ENCODE data around the gene TOGARAM2. TPM values are rescaled to one million over a fixed set of nuclear protein-coding genes. Genes with fewer than 3 reads are reported as not detected.

The TOGARAM2 gene
- total and polyA plus RNA-seq, 2 of the 13 experiments (the other 11 are each of a cell fraction or from before 2014, with no cell fraction given), result under 0.01 to 0.05 TPM

GRCh38 chr2:28975671-28976070 lies 5.4 kb upstream of the TOGARAM2 start:
- Histone ChIP-seq H3K27me3 (ENCODE audit: control insufficient read depth in 1 of 2, insufficient read depth in 2 of 2, low read length in 2 of 2) (peaks cover 4 to 13% of the 10 kb centered on the region in 2 experiments; a peak in 3 of 5 replicates), H4K20me1 (ENCODE audit: insufficient read depth, low read length) (no peaks in the 10 kb centered on the region), H3K4me3 (replicated peaks in 1 of 3; ENCODE audit: insufficient read depth in 1 of 3, low read depth in 2 of 3, low read length in 3 of 3) (no peak overlapping the region), H3K4me2 (ENCODE audit: low read depth, low read length) (no peak overlapping the region), H3K4me1 (ENCODE audit: insufficient read depth, low read length) (peaks cover 1% of the 10 kb centered on the region; the same call in 1 of the 2 replicates), H3K9me3 (ENCODE audit: low read length) (no peaks in the 10 kb centered on the region), H2AFZ (ENCODE audit: low read length) (no peak overlapping the region), H3K27ac (ENCODE audit: extremely low read length, insufficient read depth, low read length) (no peak overlapping the region), H3K36me3 (replicated peaks in 1 of 2; ENCODE audit: control insufficient read depth in 1 of 2, insufficient read depth in 2 of 2, low read length in 2 of 2) (no peaks in the 10 kb centered on the region), H3K79me2 (ENCODE audit: insufficient read depth, low read length) (no peaks in the 10 kb centered on the region), H3K9ac (ENCODE audit: insufficient read depth, low read depth, low read length) (no peak overlapping the region)
- ATAC-seq, result no peak
- FAIRE-seq, result no peak
- ChIA-PET CTCF (ENCODE audit: low intra/inter-chr PET ratio, low total read pairs) (no interaction called here), POLR2A (no interaction called here)
- BruUV-seq (replicated peaks), result no TSS peak
- 37% methylated on average over 1 of the region's 1 CpG for WGBS (ENCODE audit: low lambda C conversion rate)
- in situ Hi-C loops (cut with HindIII; ENCODE audit: extremely low pct_ligation_motif_present, low pct_unique_long_range_greater_than_20kb), result loop anchor here (25.0 kb wide), 1 partner anchor 862 kb away; no protein-coding TSS in a partner anchor
- intact Hi-C loops (cut with micrococcal nuclease; ENCODE audit: unreplicated experiment), result no loop called here
- DNase-seq (ENCODE audit: low spot score), result no peak
- TF ChIP-seq CC2D1A (CRISPR knock-in tag; IDR thresholded peaks at IDR 0.05), result no peak
- TF ChIP-seq, protein P1, sequence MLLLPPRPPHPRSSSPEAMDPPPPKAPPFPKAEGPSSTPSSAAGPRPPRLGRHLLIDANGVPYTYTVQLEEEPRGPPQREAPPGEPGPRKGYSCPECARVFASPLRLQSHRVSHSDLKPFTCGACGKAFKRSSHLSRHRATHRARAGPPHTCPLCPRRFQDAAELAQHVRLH (CRISPR knock-in tag; IDR thresholded peaks at IDR 0.05; ENCODE audit: borderline replicate concordance, low read depth), result no peak
- no peak for TF ChIP-seq ZSCAN21 (CRISPR knock-in tag; IDR thresholded peaks at IDR 0.05; ENCODE audit: borderline replicate concordance)
- TF ChIP-seq ZNF343 (CRISPR knock-in tag; IDR thresholded peaks at IDR 0.05), result no peak
- TF ChIP-seq ZMYM2 (CRISPR knock-in tag; IDR thresholded peaks at IDR 0.05), result no peak
- no peak for TF ChIP-seq BORCS8-MEF2B (CRISPR knock-in tag; IDR thresholded peaks at IDR 0.05)
- TF ChIP-seq ZNF180 (CRISPR knock-in tag; IDR thresholded peaks at IDR 0.05; ENCODE audit: borderline replicate concordance, low read depth), result no peak
- no peak for TF ChIP-seq ZNF883 (CRISPR knock-in tag; IDR thresholded peaks at IDR 0.05; ENCODE audit: not compliant biosample characterization)
- no peak for TF ChIP-seq ZNF121 (CRISPR knock-in tag; IDR thresholded peaks at IDR 0.05)
- TF ChIP-seq, protein P2, sequence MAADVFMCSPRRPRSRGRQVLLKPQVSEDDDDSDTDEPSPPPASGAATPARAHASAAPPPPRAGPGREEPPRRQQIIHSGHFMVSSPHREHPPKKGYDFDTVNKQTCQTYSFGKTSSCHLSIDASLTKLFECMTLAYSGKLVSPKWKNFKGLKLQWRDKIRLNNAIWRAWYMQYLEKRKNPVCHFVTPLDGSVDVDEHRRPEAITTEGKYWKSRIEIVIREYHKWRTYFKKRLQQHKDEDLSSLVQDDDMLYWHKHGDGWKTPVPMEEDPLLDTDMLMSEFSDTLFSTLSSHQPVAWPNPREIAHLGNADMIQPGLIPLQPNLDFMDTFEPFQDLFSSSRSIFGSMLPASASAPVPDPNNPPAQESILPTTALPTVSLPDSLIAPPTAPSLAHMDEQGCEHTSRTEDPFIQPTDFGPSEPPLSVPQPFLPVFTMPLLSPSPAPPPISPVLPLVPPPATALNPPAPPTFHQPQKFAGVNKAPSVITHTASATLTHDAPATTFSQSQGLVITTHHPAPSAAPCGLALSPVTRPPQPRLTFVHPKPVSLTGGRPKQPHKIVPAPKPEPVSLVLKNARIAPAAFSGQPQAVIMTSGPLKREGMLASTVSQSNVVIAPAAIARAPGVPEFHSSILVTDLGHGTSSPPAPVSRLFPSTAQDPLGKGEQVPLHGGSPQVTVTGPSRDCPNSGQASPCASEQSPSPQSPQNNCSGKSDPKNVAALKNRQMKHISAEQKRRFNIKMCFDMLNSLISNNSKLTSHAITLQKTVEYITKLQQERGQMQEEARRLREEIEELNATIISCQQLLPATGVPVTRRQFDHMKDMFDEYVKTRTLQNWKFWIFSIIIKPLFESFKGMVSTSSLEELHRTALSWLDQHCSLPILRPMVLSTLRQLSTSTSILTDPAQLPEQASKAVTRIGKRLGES (CRISPR knock-in tag; IDR thresholded peaks at IDR 0.05; ENCODE audit: borderline replicate concordance), result no peak
- no peak for TF ChIP-seq MXI1 (IDR thresholded peaks at IDR 0.05; ENCODE audit: borderline replicate concordance, low read depth, low read length)
- TF ChIP-seq, protein P3, sequence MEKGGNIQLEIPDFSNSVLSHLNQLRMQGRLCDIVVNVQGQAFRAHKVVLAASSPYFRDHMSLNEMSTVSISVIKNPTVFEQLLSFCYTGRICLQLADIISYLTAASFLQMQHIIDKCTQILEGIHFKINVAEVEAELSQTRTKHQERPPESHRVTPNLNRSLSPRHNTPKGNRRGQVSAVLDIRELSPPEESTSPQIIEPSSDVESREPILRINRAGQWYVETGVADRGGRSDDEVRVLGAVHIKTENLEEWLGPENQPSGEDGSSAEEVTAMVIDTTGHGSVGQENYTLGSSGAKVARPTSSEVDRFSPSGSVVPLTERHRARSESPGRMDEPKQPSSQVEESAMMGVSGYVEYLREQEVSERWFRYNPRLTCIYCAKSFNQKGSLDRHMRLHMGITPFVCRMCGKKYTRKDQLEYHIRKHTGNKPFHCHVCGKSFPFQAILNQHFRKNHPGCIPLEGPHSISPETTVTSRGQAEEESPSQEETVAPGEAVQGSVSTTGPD (CRISPR knock-in tag; IDR thresholded peaks at IDR 0.05), result no peak
- no peak for TF ChIP-seq ZFP90 (CRISPR knock-in tag; IDR thresholded peaks at IDR 0.05; ENCODE audit: borderline replicate concordance)
- no peak for TF ChIP-seq ZNF260 (CRISPR knock-in tag; IDR thresholded peaks at IDR 0.05; ENCODE audit: borderline replicate concordance, low read depth)
- no peak for TF ChIP-seq ZNF20 (CRISPR knock-in tag; IDR thresholded peaks at IDR 0.05)

Data from HepG2 (cell line).